ENCODE measurements around the gene CALHM5. TPM values are rescaled to one million over a fixed set of nuclear protein-coding genes. Genes with fewer than 3 reads are reported as not detected.

The CALHM5 gene
- total RNA-seq, 1 experiment from 2014 or later = not detected

DNA sequence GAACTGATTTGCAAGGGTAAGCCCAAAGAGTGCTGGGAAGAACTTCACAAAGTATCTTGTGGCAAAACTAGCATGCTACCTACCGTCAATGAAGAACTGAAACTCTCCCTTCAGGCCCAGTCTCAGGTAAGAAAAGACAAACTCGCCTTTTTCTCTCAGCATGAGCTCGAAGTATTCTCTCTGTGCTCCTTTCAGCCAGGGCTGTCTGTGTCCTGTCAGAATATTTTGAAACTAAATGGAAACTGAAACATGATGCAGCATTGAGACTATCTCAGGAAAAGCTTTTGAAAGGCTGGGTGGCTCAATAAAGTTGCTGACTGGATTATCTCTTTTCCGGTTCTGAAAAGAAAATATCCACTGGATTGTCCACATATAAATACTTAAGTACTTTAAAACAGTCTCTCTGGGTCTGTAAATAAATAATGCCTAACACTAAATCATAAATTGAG lies 696 bp downstream of the CALHM5 start:
- H3K4me3 ChIP-seq = no peak overlapping the region
- H2AFZ ChIP-seq = no peak overlapping the region
- no peaks in the 10 kb centered on the region for H3K36me3 ChIP-seq (ENCODE audit: low read depth)
- no peaks in the 10 kb centered on the region for H3K27me3 ChIP-seq (ENCODE audit: insufficient read depth, low read depth)
- TF ChIP-seq EZH2 (IDR thresholded peaks at IDR 0.05; ENCODE audit: low read depth) = no peak
- TF ChIP-seq, protein P1, sequence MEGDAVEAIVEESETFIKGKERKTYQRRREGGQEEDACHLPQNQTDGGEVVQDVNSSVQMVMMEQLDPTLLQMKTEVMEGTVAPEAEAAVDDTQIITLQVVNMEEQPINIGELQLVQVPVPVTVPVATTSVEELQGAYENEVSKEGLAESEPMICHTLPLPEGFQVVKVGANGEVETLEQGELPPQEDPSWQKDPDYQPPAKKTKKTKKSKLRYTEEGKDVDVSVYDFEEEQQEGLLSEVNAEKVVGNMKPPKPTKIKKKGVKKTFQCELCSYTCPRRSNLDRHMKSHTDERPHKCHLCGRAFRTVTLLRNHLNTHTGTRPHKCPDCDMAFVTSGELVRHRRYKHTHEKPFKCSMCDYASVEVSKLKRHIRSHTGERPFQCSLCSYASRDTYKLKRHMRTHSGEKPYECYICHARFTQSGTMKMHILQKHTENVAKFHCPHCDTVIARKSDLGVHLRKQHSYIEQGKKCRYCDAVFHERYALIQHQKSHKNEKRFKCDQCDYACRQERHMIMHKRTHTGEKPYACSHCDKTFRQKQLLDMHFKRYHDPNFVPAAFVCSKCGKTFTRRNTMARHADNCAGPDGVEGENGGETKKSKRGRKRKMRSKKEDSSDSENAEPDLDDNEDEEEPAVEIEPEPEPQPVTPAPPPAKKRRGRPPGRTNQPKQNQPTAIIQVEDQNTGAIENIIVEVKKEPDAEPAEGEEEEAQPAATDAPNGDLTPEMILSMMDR (conservative IDR thresholded peaks at IDR 0.05) = no peak
- ChIA-PET CTCF (interaction anchor here (0.5 to 1.2 kb wide), 5 partner anchors 59 to 938 kb away, joined by 3 to 5 read pairs (median 3); partner anchors contain the start of gene RWDD1), POLR2A (ENCODE audit: unreplicated experiment) (interaction anchor here (0.5 to 0.9 kb wide), 4 partner anchors 14 to 233 kb away, joined by 3 to 6 read pairs (median 4); no protein-coding TSS in a partner anchor)
- no peaks in the 10 kb centered on the region for H3K9me3 ChIP-seq (ENCODE audit: insufficient read depth, low read depth)
- no peak for DNase-seq
- no peaks in the 10 kb centered on the region for H4K20me1 ChIP-seq (ENCODE audit: insufficient read depth)
- H3K79me2 ChIP-seq (ENCODE audit: low read depth) = no peaks in the 10 kb centered on the region
- no peaks in the 10 kb centered on the region for H3F3A ChIP-seq (ENCODE audit: insufficient read depth, low read depth)
- intact Hi-C loops (cut with micrococcal nuclease; ENCODE audit: unreplicated experiment) = no loop called here
- no peaks in the 10 kb centered on the region for H3K9me2 ChIP-seq (ENCODE audit: insufficient read depth)
- no TSS peak for BruUV-seq (replicated peaks)
- no peak overlapping the region for H3K4me2 ChIP-seq
- H3K4me1 ChIP-seq (replicated peaks; ENCODE audit: insufficient read depth) = no peaks in the 10 kb centered on the region
- no peak overlapping the region for H3K27ac ChIP-seq

- no TSS peak for BruUV-seq (replicated peaks)
- no peaks in the 10 kb centered on the region for H3F3A ChIP-seq (ENCODE audit: insufficient read depth, low read depth)
- no peak overlapping the region for H2AFZ ChIP-seq
- no peaks in the 10 kb centered on the region for H3K27me3 ChIP-seq (ENCODE audit: insufficient read depth, low read depth)
- no peaks in the 10 kb centered on the region for H3K9me3 ChIP-seq (ENCODE audit: insufficient read depth, low read depth)
- H3K9me2 ChIP-seq (ENCODE audit: insufficient read depth) = no peaks in the 10 kb centered on the region
- ChIA-PET CTCF (no interaction called here), POLR2A (ENCODE audit: unreplicated experiment) (no interaction called here)
- H3K36me3 ChIP-seq (ENCODE audit: low read depth) = no peaks in the 10 kb centered on the region
- no peaks in the 10 kb centered on the region for H3K4me1 ChIP-seq (replicated peaks; ENCODE audit: insufficient read depth)
- intact Hi-C loops (cut with micrococcal nuclease; ENCODE audit: unreplicated experiment) = no loop called here
- H3K79me2 ChIP-seq (ENCODE audit: low read depth) = no peaks in the 10 kb centered on the region
- no peak overlapping the region for H3K4me2 ChIP-seq
- TF ChIP-seq, protein P1 (conservative IDR thresholded peaks at IDR 0.05) = no peak
- no peak for TF ChIP-seq EZH2 (IDR thresholded peaks at IDR 0.05; ENCODE audit: low read depth)
- no peaks in the 10 kb centered on the region for H4K20me1 ChIP-seq (ENCODE audit: insufficient read depth)
- no peak overlapping the region for H3K4me3 ChIP-seq
- no peak for DNase-seq
- H3K27ac ChIP-seq = no peak overlapping the region
These were observed 1.3 kb downstream of the CALHM5 start for GRCh38 chr6:116512734-116513133.

DNA sequence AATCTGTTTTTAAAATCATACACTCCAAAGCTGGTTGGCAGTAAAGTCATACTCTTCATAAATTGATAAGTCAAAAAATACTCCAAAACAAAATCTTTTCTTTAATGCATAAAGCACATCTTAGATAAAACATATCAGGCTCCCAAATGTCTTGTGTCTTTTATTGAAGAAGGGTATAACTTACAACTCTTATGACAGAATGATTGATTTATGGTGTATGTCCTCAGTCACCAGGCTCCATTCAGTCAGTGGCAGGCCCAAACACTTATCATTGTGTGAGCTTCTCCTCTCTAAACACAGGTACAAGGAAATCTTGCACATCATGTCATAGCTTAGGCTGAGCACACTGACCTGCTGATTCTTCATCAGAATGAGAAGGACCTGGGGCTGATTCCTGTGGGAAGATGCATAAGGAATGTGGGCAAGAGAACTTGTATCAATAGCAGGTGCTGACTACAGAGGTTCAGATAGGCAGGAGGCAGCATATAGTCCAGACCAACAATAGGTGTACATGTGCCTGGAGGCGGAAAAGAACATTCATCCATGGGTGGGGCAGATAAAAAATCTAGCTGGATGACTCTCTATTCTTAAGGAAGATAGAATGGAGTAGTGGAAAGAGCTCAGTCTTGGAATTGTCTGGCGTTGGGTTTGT lies 1.9 kb downstream of the CALHM5 start:
- ChIA-PET POLR2A (ENCODE audit: unreplicated experiment) (no interaction called here), CTCF (no interaction called here)
- no peak overlapping the region for H2AFZ ChIP-seq
- DNase-seq = peak in 1 of 2 experiments; percentile 50
- no peak overlapping the region for H3K4me3 ChIP-seq
- BruUV-seq (replicated peaks) = no TSS peak
- H3K4me1 ChIP-seq (replicated peaks; ENCODE audit: insufficient read depth) = no peaks in the 10 kb centered on the region
- no peaks in the 10 kb centered on the region for H4K20me1 ChIP-seq (ENCODE audit: insufficient read depth)
- no peaks in the 10 kb centered on the region for H3K36me3 ChIP-seq (ENCODE audit: low read depth)
- H3K27me3 ChIP-seq (ENCODE audit: insufficient read depth, low read depth) = no peaks in the 10 kb centered on the region
- H3K4me2 ChIP-seq = no peak overlapping the region
- H3F3A ChIP-seq (ENCODE audit: insufficient read depth, low read depth) = no peaks in the 10 kb centered on the region
- intact Hi-C loops (cut with micrococcal nuclease; ENCODE audit: unreplicated experiment) = no loop called here
- no peaks in the 10 kb centered on the region for H3K9me2 ChIP-seq (ENCODE audit: insufficient read depth)
- no peaks in the 10 kb centered on the region for H3K79me2 ChIP-seq (ENCODE audit: low read depth)
- H3K27ac ChIP-seq = no peak overlapping the region
- no peaks in the 10 kb centered on the region for H3K9me3 ChIP-seq (ENCODE audit: insufficient read depth, low read depth)
- TF ChIP-seq, protein P1 (conservative IDR thresholded peaks at IDR 0.05) = no peak
- no peak for TF ChIP-seq EZH2 (IDR thresholded peaks at IDR 0.05; ENCODE audit: low read depth)

All from PC-9 (cell line).